Measurements from ENCODE around the gene SPEG.

The SPEG gene

DNA sequence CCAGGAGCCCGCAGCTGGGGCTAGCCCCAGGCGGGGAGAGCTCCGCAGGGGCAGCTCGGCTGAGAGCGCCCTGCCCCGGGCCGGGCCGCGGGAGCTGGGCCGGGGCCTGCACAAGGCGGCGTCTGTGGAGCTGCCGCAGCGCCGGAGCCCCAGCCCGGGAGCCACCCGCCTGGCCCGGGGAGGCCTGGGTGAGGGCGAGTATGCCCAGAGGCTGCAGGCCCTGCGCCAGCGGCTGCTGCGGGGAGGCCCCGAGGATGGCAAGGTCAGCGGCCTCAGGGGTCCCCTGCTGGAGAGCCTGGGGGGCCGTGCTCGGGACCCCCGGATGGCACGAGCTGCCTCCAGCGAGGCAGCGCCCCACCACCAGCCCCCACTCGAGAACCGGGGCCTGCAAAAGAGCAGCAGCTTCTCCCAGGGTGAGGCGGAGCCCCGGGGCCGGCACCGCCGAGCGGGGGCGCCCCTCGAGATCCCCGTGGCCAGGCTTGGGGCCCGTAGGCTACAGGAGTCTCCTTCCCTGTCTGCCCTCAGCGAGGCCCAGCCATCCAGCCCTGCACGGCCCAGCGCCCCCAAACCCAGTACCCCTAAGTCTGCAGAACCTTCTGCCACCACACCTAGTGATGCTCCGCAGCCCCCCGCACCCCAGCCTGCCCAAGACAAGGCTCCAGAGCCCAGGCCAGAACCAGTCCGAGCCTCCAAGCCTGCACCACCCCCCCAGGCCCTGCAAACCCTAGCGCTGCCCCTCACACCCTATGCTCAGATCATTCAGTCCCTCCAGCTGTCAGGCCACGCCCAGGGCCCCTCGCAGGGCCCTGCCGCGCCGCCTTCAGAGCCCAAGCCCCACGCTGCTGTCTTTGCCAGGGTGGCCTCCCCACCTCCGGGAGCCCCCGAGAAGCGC lies 49.1 kb downstream of the SPEG start:
- no peak for DNase-seq

DNA sequence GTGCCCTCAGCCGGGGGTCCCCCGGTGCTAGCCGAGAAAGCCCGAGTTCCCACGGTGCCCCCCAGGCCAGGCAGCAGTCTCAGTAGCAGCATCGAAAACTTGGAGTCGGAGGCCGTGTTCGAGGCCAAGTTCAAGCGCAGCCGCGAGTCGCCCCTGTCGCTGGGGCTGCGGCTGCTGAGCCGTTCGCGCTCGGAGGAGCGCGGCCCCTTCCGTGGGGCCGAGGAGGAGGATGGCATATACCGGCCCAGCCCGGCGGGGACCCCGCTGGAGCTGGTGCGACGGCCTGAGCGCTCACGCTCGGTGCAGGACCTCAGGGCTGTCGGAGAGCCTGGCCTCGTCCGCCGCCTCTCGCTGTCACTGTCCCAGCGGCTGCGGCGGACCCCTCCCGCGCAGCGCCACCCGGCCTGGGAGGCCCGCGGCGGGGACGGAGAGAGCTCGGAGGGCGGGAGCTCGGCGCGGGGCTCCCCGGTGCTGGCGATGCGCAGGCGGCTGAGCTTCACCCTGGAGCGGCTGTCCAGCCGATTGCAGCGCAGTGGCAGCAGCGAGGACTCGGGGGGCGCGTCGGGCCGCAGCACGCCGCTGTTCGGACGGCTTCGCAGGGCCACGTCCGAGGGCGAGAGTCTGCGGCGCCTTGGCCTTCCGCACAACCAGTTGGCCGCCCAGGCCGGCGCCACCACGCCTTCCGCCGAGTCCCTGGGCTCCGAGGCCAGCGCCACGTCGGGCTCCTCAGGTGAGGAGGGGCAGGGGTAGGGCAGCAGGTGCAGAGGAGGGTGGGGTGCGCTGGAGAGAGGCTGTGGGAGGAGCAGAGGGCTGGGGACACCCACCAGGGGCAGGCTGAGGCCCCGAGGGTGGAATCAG lies 49.9 kb downstream of the SPEG start:
- no peak for DNase-seq

DNA sequence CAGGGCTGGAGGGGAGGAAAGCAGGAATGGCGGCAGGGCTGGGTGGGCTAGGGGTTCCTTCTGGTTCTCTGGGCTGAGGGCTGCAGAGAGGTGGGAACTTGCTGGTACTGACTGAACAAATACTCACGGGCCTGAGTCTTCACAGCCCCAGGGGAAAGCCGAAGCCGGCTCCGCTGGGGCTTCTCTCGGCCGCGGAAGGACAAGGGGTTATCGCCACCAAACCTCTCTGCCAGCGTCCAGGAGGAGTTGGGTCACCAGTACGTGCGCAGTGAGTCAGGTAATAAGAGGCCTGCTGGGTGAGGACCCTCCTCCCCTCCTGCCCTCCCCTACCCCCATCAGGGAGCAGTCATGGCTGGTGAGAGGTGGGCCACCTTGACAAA lies 50.5 kb downstream of the SPEG start:
- no peak for DNase-seq

DNA sequence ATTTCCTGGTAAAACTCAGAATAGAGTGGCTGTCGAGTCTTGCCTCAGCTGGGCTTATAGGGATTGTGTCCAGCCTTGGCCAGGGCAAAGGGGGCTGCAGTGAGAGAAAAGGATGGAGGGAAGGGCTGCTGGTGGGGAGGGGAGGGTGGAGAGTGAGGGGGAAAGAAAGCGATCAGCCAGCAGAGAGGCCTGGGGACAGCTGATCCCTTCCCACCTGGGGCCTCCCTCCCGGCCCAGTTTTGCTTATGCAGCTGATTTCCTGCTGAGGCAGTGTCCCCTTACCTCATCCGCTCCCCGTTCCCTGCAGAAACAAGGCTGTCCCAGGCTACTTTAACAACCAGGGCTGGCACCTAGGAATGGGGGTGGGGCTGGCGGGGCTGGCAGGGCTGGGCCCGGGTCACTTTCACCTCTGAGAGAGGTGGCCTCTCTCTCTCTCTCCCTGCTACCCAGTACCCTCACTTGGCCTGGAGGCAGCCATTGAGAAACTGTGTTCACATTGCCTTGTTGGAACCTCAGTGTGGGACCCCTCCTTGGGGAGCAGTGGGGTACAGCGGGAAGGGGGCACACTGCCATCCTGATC lies 51.8 kb downstream of the SPEG start:
- DNase-seq = no peak

DNA sequence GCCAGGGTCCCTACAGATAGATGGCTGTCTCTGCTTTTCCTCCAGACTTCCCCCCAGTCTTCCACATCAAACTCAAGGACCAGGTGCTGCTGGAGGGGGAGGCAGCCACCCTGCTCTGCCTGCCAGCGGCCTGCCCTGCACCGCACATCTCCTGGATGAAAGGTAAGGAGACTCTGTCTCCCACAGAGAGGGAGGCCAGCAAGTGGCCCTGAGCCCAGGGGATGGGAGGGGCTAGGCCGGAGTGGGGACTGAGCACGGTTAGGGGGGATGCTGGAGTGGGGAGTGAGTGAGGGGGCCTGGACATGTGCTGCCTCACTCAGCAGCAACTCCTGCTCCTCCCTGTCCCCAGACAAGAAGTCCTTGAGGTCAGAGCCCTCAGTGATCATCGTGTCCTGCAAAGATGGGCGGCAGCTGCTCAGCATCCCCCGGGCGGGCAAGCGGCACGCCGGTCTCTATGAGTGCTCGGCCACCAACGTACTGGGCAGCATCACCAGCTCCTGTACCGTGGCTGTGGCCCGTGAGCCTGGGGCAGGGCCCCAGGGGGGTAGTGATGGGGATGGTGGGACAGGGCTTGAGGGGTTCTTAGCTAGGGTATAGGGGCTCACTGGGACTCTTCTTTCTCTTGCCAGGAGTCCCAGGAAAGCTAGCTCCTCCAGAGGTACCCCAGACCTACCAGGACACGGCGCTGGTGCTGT lies 53.7 kb downstream of the SPEG start:
- DNase-seq = no peak

DNA sequence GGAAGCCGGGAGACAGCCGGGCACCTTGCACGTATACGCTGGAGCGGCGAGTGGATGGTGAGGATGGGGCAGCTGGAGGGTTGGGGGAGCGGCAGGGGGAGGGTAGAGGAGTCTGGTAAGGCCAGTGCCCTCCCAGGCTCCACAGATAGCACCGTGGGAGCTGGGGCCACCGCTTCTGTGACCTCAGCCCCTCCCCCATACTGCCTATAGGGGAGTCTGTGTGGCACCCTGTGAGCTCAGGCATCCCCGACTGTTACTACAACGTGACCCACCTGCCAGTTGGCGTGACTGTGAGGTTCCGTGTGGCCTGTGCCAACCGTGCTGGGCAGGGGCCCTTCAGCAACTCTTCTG lies 54.2 kb downstream of the SPEG start:
- DNase-seq = no peak

DNA sequence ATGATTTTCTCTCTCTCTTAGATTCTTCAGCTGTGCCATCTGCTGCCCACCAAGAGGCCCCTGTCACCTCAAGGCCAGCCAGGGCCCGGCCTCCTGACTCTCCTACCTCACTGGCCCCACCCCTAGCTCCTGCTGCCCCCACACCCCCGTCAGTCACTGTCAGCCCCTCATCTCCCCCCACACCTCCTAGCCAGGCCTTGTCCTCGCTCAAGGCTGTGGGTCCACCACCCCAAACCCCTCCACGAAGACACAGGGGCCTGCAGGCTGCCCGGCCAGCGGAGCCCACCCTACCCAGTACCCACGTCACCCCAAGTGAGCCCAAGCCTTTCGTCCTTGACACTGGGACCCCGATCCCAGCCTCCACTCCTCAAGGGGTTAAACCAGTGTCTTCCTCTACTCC lies 54.7 kb downstream of the SPEG start:
- no peak for DNase-seq

DNA sequence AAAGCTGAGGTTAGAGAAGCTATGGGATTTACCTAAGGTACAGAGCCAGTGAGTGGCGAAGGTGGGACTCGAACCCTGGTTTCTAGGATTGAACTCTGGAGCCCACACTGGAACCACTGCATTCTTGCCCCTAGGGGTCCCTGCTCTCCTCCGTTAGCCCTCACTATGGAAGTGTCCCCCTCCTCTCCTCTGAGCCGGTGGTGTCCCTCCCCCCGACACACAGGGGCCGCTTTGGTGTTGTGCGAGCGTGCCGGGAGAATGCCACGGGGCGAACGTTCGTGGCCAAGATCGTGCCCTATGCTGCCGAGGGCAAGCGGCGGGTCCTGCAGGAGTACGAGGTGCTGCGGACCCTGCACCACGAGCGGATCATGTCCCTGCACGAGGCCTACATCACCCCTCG lies 55.5 kb downstream of the SPEG start:
- DNase-seq = no peak

DNA sequence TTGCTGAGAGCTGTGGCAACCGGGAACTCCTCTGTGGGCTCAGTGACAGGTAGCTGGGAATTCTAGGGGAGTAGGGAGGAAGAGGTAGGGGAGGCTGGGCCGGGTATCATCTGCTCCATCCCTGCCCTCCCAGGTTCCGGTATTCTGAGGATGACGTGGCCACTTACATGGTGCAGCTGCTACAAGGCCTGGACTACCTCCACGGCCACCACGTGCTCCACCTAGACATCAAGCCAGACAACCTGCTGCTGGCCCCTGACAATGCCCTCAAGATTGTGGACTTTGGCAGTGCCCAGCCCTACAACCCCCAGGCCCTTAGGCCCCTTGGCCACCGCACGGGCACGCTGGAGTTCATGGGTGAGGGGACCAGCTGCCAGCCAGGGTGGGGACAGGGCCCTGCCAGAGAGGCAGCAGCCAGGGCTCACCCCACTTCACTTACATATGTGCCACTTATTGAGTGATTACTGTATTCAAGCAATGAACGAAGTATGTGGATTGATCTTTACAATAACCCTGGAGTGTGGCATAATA lies 56.0 kb downstream of the SPEG start:
- DNase-seq = no peak

DNA sequence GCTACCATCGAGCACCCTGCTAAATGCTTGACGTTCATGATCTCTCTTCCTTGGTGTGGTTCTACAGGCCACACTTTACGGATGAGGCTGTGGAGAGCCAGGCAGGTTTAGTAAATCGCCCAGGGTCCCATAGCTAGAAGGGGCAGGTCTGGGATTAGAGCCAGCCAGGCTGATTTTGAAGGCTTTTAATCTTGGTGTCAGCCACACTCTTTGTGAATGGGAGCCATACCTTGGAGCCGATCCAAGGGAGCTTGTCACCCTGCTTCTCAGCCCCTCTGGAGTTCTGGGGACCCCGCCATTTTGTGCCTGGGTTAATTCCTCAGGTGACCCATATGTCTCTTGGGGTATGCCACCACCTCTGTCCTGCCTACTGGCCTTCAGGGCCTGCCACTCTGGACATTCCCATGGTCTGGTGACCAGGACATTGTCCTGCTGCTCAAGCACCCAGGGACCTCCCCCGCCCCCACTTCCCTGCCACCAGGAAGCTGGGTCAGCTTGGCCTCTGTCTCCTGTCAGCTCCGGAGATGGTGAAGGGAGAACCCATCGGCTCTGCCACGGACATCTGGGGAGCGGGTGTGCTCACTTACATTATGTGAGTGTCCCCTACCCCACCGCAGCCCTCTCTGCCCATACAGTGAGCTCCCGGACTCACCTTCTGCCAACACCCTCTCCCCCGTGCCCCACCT lies 56.8 kb downstream of the SPEG start:
- DNase-seq = no peak

DNA sequence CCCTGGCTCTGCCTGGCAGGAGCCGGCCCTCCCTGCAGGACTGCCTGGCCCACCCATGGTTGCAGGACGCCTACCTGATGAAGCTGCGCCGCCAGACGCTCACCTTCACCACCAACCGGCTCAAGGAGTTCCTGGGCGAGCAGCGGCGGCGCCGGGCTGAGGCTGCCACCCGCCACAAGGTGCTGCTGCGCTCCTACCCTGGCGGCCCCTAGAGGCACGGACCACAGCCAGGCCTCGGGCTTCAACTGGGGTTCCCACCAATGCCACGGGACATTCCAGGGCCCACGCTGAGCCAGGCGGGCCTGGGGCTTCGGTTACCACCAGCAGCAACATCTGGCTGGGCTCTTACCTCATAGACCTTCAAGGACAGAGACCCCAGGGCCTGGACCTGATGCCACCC lies 57.9 kb downstream of the SPEG start:
- no peak for DNase-seq

DNA sequence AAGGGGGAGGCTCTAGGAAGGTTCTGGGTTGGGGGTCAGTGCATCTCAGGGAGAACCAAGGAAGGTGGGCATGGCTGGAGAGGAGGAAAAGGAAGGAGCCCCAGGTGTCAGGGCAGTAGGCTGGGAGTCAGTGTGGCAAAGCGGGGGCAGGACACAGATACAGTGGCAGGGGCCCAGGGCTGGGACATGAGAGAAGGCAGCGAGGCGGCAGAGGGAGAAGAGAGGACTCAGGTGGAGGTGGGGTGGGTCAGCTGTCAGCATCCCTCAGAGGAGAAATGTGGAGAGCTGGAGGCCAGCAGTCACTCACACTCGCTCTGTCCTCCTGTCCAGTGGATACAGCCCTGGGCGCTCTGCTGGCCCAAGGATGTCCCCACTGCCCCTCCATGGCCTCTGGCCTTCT lies 58.4 kb downstream of the SPEG start:
- DNase-seq = no peak

DNA sequence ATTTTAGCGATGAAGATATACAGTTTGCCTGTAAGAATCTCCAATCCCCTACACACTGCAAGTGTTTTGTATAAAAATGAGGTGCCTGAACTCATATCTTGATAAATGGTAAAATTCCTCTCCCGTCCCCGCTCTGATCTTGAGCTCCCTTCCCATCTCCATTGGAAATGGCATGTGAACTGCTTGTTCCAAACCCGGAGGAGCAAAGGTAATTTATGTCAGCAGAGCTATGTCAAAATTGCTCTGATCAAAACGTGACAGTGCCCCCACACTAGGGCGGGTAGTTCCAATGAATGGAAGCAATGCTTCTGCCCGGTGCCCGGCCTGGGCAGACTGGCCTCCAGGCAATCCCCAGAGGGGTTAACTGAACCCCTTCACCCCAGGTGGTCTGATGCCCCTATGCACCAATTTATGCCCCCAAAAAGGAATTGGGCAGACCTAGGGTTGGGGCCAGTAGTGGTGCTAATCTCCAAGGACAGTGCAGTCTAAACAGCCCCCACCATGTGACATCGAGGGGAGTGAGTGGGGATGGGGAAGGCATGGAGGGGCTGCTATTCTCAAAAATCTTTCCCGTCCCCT lies 60.4 kb downstream of the SPEG start:
- DNase-seq = no peak

DNA sequence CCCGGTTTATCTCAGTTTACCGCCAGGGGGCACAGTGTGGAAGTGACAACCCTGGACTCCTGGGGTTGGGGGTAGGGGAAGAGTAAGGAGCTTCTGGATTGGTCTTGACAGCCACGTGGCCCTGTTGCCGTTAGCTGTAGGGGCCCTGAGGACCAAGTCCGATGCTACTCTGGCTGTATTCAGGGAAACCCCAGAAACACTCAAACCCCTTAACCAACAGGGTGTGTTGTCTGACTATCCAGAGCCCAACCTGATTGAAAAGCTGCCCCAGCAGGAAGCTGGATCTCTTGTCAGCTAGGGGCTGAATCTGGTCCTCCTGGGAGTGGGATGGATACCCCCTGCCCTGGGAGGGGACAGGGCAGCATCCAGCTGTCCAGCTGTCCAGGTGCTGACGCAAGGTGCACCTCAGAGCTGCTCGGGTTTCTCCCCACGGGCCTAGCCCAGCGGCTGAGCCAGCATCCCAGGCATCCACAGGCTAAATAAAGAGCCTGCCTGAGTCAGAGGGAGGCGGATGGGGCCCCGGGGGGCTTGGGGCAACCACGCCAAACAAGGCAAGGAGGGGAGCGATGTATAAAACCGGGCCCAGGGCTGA lies 61.0 kb downstream of the SPEG start:
- peak; percentile 66 for DNase-seq

DNA sequence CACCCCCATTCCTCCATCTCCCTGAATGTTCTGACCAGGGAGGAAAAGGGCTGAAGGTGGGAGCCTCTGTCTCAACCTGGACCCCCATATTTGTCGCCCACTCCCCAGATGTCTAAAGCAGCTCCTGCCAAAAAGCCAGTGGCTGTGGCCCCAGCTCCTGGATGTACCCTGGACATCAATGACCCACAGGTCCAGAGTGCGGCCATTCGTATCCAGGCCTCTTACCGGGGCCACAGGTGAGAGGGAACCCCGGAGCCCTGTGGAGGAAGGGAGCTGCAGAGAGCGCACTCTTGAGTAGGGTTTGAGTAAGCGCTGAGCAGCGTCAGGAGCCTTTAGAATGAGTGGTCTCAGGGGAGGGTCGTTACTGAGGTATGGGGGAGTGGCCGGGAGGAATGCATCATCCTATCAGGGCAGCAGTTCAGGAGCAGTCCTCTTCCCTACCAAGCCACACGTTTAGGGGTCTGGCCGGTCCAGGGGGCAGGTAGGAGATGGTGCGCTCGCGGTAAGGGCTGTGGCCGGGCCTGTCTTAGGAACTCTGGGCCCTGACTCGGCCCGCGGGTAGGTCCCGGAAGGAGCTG lies 61.7 kb downstream of the SPEG start:
- DNase-seq = no peak

DNA sequence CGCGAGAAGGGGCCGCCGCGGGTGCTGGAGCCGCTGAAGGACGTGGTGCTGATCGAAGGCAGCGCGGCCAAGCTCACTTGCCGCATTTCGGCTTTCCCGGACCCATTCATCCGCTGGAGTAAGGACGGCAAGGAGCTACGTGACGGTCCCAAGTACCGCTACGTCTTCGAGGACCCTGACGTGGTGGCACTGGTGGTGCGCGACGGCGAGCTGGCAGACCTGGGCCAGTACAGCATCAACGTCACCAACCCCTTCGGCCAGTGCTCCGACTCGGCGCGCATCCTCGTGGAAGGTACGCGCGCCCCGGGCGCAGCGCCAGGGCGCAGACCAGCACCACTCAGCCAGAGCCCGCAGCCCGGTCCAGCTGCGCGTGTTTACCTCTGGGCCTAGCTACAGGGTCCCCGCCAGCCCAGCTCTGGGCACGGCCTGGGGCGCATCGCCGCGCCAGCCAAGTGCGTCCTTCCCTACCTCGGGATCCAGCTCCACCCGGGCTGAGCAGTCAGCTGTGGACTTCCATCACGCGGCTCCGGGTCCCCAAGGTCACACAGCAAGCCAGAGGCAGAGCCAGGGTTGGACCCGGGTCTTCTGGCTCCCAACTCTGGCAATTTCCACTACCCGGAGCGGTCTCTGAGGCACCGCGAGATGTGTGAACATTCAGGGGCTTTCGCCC lies 62.3 kb downstream of the SPEG start:
- DNase-seq = no peak

DNA sequence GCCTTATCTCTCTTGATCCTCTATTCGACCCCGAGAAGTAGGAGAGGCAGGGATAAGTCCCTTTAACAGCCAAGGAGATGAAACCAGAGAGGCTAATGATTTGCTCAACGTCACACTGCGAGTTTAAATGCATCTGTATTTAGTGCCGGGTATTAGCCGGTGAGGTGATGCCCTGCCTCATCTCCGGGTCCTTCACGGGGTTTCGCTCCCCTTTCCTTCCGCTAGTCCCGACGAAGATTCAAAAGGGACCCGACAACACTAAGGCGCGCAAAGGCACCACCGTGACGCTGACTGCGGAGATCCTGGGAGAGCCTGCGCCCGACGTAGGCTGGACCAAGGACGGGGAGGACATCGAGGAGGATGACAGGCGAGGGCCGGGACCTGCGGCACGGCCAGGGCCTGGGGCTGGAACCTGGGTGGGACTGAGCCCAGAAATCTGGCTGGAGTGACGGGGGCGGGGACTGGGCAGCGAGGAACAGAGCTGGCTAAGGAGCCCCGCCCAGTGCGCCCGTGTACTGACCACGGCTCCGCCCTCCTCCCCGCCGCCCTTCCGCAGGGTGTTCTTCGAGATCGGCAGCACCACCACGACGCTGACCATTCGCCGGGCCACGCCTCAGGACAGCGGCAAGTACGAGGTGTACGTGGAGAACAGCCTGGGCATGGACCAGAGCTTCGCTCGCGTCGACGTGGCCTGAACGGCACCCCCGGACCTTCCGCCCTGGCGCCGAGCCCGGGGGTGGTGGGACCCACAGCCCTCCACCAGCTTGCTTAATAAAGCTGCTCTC lies 63.0 kb downstream of the SPEG start:
- no peak for DNase-seq

DNA sequence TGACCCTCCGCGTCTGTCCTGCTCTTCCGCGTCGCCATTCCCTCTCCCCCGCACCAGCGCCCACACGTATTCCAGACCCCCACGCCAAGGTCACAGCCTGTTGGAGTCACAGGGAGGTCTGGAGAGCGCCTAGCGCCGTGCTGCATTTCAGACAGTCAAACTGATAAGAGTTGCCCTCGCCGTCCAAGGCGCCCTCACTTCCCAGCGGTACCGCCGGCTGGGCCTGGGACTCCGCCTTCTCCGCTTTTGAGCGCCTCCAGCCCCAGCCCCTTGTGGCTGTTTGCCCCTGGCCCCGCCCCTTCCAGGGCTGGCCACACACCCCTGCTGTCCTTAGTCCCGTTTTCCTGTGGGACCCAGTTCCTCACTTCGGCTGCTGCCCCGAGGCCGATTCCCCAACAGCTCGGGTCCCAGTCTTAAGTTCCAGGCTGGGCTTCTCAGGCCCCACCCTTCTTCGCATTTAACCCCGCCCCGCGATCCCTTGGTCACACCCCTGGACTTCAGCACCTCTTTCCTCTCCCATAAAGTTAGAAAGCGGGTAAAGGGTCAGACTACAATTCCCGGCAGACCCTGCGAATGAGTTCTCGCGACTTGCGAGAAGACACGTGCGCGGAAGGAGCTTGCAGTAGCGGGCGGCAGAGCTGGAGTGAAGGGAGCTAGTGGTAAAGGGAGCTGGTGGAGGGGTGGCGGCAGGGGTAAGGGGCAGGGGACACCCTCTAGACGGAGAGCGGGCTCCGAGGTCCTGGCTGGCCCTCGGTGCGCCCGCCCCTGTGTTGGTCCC lies 63.8 kb downstream of the SPEG start, which contains the start of gene GMPPA:
TSS of gene GMPPA (plus strand) at position 612 of the 778 bp plus-strand sequence. CDS start 1,085 bp downstream, outside the sequence.
- peak; percentile 94 for DNase-seq

DNA sequence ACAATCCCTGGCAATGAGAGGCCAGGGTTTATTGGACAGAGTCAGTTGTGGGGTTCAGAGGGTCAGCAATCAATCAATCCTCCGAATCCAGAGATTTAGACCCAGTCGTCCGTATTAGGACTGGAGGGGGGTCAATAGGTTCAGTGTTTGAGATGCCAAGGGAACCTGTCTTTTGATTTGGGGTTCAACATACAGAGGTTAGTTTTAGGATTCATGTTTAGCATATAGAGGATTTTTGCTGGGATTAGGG lies 64.3 kb downstream of the SPEG start:
- no peak for DNase-seq

Measured in stimulated activated CD4-positive, alpha-beta T cell treated with anti-CD3 and anti-CD28 coated beads, Interleukin-1b, Interleukin-23, amount 100 ng/mL, for 48 hours (primary cell).